Trophoblast cell (in vitro differentiated cells and primary cell): ENCODE results near the gene GRIK4.

Experiments used
- DNase-seq, 2 donors: peaks; one replicate each; pipeline ENCODE4 v3.0.0-alpha.2; 2016
- H2AFZ ChIP-seq: 2 replicates; pipeline ENCODE4 v1.6.1; 2013; ENCODE audit warnings: low read length, moderate library complexity, mild to moderate bottlenecking; ENCODE audit not compliant: insufficient read depth, poor library complexity
- H2AK5ac ChIP-seq: 2 replicates; pipeline ENCODE4 v1.6.1; 2013; ENCODE audit warnings: mild to moderate bottlenecking, low read length
- H2BK120ac ChIP-seq: 2 replicates; pipeline ENCODE4 v1.6.1; 2013; ENCODE audit warnings: low read length, mild to moderate bottlenecking, moderate library complexity; ENCODE audit not compliant: insufficient read depth, poor library complexity
- H2BK12ac ChIP-seq: 2 replicates; pipeline ENCODE4 v1.6.1; 2013; ENCODE audit warnings: mild to moderate bottlenecking, low read length, moderate library complexity
- H2BK5ac ChIP-seq: 2 replicates; pipeline ENCODE4 v1.6.1; 2013; ENCODE audit warnings: low read length, low read depth, moderate library complexity, mild to moderate bottlenecking; ENCODE audit not compliant: poor library complexity
- H3K14ac ChIP-seq: 2 replicates; pipeline ENCODE4 v1.6.1; 2013; ENCODE audit warnings: mild to moderate bottlenecking, low read length
- H3K18ac ChIP-seq: 2 replicates; pipeline ENCODE4 v1.6.1; 2013; ENCODE audit warnings: mild to moderate bottlenecking, low read length
- H3K23ac ChIP-seq: 2 replicates; pipeline ENCODE4 v1.6.1; 2013; ENCODE audit warnings: low read length
- H3K27ac ChIP-seq: 2 replicates; pipeline ENCODE4 v1.5.1; 2013; ENCODE audit warnings: low read depth, mild to moderate bottlenecking, inconsistent platforms, low read length, moderate library complexity
- H3K27me3 ChIP-seq: 2 replicates; pipeline ENCODE4 v1.6.1; 2013; ENCODE audit warnings: inconsistent platforms, mild to moderate bottlenecking, low read length, moderate library complexity; ENCODE audit not compliant: insufficient read depth
- H3K36me3 ChIP-seq, 2 experiments: 1 replicate in 1 of 2; 2 replicates in 1 of 2; pipeline ENCODE4 v1.6.1; 2013; ENCODE audit warnings: low read length in 2 of 2, mild to moderate bottlenecking in 2 of 2, moderate library complexity in 1 of 2; ENCODE audit not compliant: insufficient read depth in 2 of 2, control insufficient read depth in 1 of 2
- H3K4ac ChIP-seq: 2 replicates; pipeline ENCODE4 v1.6.1; 2013; ENCODE audit warnings: low read depth, mild to moderate bottlenecking, low read length, moderate library complexity
- H3K4me1 ChIP-seq, 2 experiments: 1 replicate in 1 of 2; 2 replicates in 1 of 2; pipeline ENCODE4 v1.6.1; 2013; ENCODE audit warnings: low read length in 2 of 2, mild to moderate bottlenecking in 2 of 2, moderate library complexity in 1 of 2; ENCODE audit not compliant: insufficient read depth in 2 of 2, control insufficient read depth in 1 of 2
- H3K4me2 ChIP-seq: 2 replicates; pipeline ENCODE4 v1.6.1; 2013; ENCODE audit warnings: inconsistent platforms, mild to moderate bottlenecking, low read length, moderate library complexity
- H3K4me3 ChIP-seq: 2 replicates; pipeline ENCODE4 v1.5.1; 2013; ENCODE audit warnings: mild to moderate bottlenecking, low read depth, low read length, inconsistent platforms
- H3K79me1 ChIP-seq: one replicate; pipeline ENCODE4 v1.6.1; 2013; ENCODE audit warnings: low read length
- H3K79me2 ChIP-seq: 2 replicates; pipeline ENCODE4 v1.6.1; 2013; ENCODE audit warnings: low read length, mild to moderate bottlenecking; ENCODE audit not compliant: control insufficient read depth, insufficient read depth, poor library complexity
- H3K9ac ChIP-seq: 2 replicates; pipeline ENCODE4 v1.6.1; 2013; ENCODE audit warnings: mild to moderate bottlenecking, low read length
- H3K9me3 ChIP-seq: 2 replicates; pipeline ENCODE4 v1.6.1; 2013; ENCODE audit warnings: low read depth, mild to moderate bottlenecking, control low read depth, inconsistent platforms, low read length; ENCODE audit not compliant: insufficient read depth
- H4K12ac ChIP-seq: 2 replicates; pipeline ENCODE4 v1.6.1; 2013; ENCODE audit warnings: low read depth, mild to moderate bottlenecking, low read length, moderate library complexity
- H4K8ac ChIP-seq: 2 replicates; pipeline ENCODE4 v1.6.1; 2013; ENCODE audit warnings: low read depth, mild to moderate bottlenecking, low read length, moderate library complexity
- H4K91ac ChIP-seq: one replicate; pipeline ENCODE4 v1.6.1; 2013; ENCODE audit warnings: low read depth, mild to moderate bottlenecking, low read length, moderate library complexity
- WGBS: extraction: QIAGEN DNeasy Blood & Tissue Kit; methylation state at CpG from one replicate; pipeline ENCODE4 v1.1.7; 2013; ENCODE audit warnings: missing lambda C conversion rate; ENCODE audit not compliant: insufficient read length, insufficient coverage; ENCODE audit errors: extremely low coverage; 5-methylcytosine and 5-hydroxymethylcytosine counted together

Gene GRIK4

DNA sequence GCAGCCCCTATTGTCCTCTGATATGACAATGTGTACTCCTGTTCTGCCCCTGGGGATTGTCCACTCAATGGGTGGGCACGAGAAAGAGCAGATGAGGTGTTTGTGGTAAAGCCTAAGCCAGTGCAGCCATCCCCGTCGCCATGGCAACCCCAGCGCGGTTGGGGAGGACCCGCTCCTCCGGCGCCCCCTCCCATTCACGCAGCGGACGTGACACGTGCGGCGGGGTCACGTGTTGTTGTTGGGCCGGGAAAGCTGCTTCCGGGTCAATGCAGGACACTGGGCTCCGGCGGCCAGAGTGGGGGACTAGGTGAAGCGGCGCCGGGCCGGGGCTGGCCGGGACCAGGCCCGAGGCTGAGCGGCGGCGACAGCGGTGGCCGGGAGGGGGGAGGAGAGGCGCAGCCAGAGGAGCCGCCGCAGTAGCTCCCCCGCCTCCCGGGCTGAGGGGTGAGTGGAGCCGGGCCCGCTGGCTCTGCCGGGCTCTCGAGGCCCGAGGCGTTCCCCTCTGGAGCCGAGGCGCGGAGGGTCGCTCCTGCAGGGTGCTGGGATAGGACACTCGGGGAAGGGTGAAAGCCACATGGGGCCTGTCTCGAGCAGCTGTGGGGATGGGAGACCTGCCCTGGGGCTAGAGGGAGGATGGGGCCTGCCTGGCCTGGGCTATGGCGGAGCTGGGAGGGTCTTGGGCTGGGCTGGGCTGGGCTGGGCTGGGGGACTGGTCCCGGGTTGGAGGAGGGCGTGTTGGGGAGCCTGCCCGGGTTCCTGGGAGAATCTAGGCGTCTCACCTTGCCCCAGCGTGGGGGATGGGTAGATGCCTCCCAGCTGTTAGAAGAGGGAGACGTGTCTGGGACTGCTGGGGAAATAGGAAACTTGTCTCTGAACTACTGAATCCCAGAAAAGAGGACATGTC, 512.6 kb downstream of the GRIK4 start, which contains the start of gene TBCEL:
Gene TBCEL, plus strand, starts transcription at position 255 of the 904 bp plus-strand sequence. CDS start 21,589 bp downstream, outside the sequence.
- DNase-seq: peak; percentile 34 to 62
- H4K91ac ChIP-seq: peak within 1 kb of the TSS; percentile 63
- peak within 1 kb of the TSS; percentile 22 for H2BK120ac ChIP-seq
- peaks cover 4% of the 10 kb centered on the region for H3K79me1 ChIP-seq
- H3K27me3 ChIP-seq: no peaks in the 10 kb centered on the region
- H2AFZ ChIP-seq: peak within 1 kb of the TSS; percentile 64
- peak within 1 kb of the TSS; percentile 27 for H3K23ac ChIP-seq
- peak within 1 kb of the TSS; percentile 66 for H3K4ac ChIP-seq
- no peaks in the 10 kb centered on the region for H3K36me3 ChIP-seq
- no peaks in the 10 kb centered on the region for H3K9me3 ChIP-seq
- peak within 1 kb of the TSS; percentile 83 for H3K4me2 ChIP-seq
- peak within 1 kb of the TSS; percentile 65 for H3K14ac ChIP-seq
- no peak within 1 kb of the TSS for H2BK5ac ChIP-seq
- H3K27ac ChIP-seq: no peak within 1 kb of the TSS
- H2BK12ac ChIP-seq: no peak within 1 kb of the TSS
- peak within 1 kb of the TSS; percentile 93 for H3K4me3 ChIP-seq
- peak within 1 kb of the TSS; percentile 39 for H4K12ac ChIP-seq
- H3K18ac ChIP-seq: peak within 1 kb of the TSS; percentile 61
- H3K79me2 ChIP-seq: peaks cover 8% of the 10 kb centered on the region
- WGBS: no CpG with 5 or more reads among the region's 54 CpGs
- H3K9ac ChIP-seq: peak within 1 kb of the TSS; percentile 83
- H4K8ac ChIP-seq: peak within 1 kb of the TSS; percentile 79
- peak within 1 kb of the TSS; percentile 18 for H2AK5ac ChIP-seq
- peaks cover 6 to 7% of the 10 kb centered on the region in 2 experiments for H3K4me1 ChIP-seq

DNA sequence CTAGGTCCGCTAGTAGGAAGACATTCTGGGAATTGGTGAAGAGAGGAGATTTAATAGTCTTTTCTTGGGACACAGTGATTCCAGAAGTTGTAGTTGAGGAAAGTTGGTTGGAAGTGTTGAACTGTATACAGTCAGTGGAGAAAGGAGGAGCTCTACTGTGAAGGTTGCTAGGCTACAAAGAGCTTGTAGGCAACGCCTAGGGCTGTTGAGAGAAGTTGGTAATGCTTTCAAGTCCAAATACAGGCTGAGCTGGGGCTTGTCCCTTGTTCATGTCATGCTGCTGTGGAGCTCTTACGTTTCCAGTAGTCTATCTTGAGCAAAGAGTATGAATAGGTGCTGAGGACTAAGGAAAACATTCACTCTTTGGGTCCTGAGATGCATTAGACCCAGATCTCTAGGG, 513.4 kb downstream of the GRIK4 start:
- Histone ChIP-seq H4K91ac (no peak overlapping the region), H3K4ac (peak overlapping the region; percentile 66), H3K27ac (no peak overlapping the region), H2BK12ac (no peak overlapping the region), H3K9ac (no peak overlapping the region), H2BK120ac (no peak overlapping the region), H3K36me3 (no peaks in the 10 kb centered on the region), H3K27me3 (no peaks in the 10 kb centered on the region), H4K12ac (no peak overlapping the region), H2AFZ (no peak overlapping the region), H3K18ac (peak overlapping the region; percentile 61), H3K79me2 (peaks cover 8% of the 10 kb centered on the region), H2BK5ac (no peak overlapping the region), H3K14ac (no peak overlapping the region), H3K4me2 (peak overlapping the region; percentile 83), H2AK5ac (no peak overlapping the region), H3K4me3 (no peak overlapping the region), H3K4me1 (peaks cover 6 to 7% of the 10 kb centered on the region in 2 experiments), H4K8ac (peak overlapping the region; percentile 79), H3K9me3 (no peaks in the 10 kb centered on the region), H3K79me1 (peaks cover 4% of the 10 kb centered on the region), H3K23ac (no peak overlapping the region)
- DNase-seq: peak; percentile 7 to 31
- WGBS: no CpG with 5 or more reads among the region's 3 CpGs

DNA sequence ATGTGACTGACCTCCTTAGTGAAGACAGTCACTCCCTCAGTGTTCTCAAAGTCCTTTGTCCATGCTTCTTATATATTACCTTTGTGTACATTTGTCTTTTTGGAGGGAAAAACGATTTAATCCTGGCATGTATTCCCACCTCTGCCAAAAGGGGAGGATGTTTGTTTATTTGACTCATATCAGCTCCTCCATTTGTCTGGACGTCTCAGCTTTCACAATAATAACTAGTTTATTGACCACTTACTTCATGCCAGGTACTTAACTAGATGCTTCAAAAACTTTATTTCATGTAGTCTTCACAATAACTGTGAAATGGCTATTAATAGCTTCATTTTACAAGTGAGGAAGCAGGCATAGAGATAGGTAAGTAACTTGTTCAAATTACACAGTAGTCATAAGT, 517.6 kb downstream of the GRIK4 start:
- peaks cover 6 to 7% of the 10 kb centered on the region in 2 experiments for H3K4me1 ChIP-seq
- H2BK12ac ChIP-seq: no peak overlapping the region
- no peak overlapping the region for H2AFZ ChIP-seq
- no peak overlapping the region for H3K14ac ChIP-seq
- no peak overlapping the region for H4K91ac ChIP-seq
- no peaks in the 10 kb centered on the region for H3K36me3 ChIP-seq
- no peak for DNase-seq
- H4K8ac ChIP-seq: no peak overlapping the region
- H2AK5ac ChIP-seq: no peak overlapping the region
- no peak overlapping the region for H3K4me2 ChIP-seq
- H3K79me1 ChIP-seq: peaks cover 4% of the 10 kb centered on the region
- H2BK5ac ChIP-seq: no peak overlapping the region
- H3K27ac ChIP-seq: no peak overlapping the region
- no CpG with 5 or more reads among the region's 2 CpGs for WGBS
- no peak overlapping the region for H2BK120ac ChIP-seq
- H3K4me3 ChIP-seq: no peak overlapping the region
- no peak overlapping the region for H3K9ac ChIP-seq
- H3K4ac ChIP-seq: no peak overlapping the region
- no peaks in the 10 kb centered on the region for H3K27me3 ChIP-seq
- H3K79me2 ChIP-seq: peaks cover 6% of the 10 kb centered on the region
- H4K12ac ChIP-seq: no peak overlapping the region
- H3K18ac ChIP-seq: no peak overlapping the region
- no peaks in the 10 kb centered on the region for H3K9me3 ChIP-seq
- no peak overlapping the region for H3K23ac ChIP-seq

DNA sequence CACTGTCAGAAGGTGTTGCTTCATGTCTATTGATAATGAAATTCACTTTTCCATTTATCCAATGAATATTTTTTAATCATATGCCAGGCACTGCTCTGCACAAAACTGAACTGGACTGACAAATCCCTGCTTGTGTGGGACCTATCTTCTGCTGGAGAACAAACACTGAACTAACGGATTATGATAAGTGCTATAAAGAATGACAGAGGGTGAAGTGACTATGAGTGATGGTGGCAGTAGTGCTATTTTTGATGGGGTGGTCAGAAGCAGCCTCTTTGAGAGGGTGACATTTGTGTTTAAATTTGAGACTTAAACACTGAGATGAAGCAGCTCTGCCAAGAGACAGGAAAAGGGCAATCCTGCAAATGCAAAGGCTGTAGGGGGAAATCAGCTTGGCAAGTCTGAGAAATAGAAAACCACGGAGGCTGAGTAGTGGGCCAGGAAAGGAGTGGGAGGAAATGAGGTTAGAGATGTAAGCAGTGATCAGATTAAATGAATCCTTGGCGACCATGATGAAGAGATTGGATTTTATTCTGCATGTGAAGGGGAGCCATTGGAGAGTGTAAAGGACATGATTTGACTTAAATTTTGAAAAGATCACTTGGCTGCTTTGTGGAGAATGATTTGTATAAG, 518.4 kb downstream of the GRIK4 start:
- WGBS: no CpG with 5 or more reads among the region's 3 CpGs
- Histone ChIP-seq H3K4me2 (no peak overlapping the region), H4K91ac (no peak overlapping the region), H2BK120ac (no peak overlapping the region), H2AK5ac (no peak overlapping the region), H3K4ac (no peak overlapping the region), H4K8ac (no peak overlapping the region), H3K4me3 (no peak overlapping the region), H3K23ac (no peak overlapping the region), H3K27ac (no peak overlapping the region), H3K9me3 (no peaks in the 10 kb centered on the region), H3K9ac (no peak overlapping the region), H2AFZ (no peak overlapping the region), H3K79me1 (no peaks in the 10 kb centered on the region), H3K27me3 (no peaks in the 10 kb centered on the region), H4K12ac (no peak overlapping the region), H3K36me3 (no peaks in the 10 kb centered on the region), H2BK5ac (no peak overlapping the region), H3K79me2 (no peaks in the 10 kb centered on the region), H3K18ac (no peak overlapping the region), H3K4me1 (peaks cover under 1 to 2% of the 10 kb centered on the region in 2 experiments), H3K14ac (no peak overlapping the region), H2BK12ac (no peak overlapping the region)
- no peak for DNase-seq
